Putamen (tissue), 1 donor: ENCODE data around the gene ARAP2.

Experiments
- DNase-seq: peaks from one replicate; pipeline ENCODE4 v3.0.0-alpha.2; 2016; ENCODE audit warnings: low spot score

The ARAP2 gene, protein sequence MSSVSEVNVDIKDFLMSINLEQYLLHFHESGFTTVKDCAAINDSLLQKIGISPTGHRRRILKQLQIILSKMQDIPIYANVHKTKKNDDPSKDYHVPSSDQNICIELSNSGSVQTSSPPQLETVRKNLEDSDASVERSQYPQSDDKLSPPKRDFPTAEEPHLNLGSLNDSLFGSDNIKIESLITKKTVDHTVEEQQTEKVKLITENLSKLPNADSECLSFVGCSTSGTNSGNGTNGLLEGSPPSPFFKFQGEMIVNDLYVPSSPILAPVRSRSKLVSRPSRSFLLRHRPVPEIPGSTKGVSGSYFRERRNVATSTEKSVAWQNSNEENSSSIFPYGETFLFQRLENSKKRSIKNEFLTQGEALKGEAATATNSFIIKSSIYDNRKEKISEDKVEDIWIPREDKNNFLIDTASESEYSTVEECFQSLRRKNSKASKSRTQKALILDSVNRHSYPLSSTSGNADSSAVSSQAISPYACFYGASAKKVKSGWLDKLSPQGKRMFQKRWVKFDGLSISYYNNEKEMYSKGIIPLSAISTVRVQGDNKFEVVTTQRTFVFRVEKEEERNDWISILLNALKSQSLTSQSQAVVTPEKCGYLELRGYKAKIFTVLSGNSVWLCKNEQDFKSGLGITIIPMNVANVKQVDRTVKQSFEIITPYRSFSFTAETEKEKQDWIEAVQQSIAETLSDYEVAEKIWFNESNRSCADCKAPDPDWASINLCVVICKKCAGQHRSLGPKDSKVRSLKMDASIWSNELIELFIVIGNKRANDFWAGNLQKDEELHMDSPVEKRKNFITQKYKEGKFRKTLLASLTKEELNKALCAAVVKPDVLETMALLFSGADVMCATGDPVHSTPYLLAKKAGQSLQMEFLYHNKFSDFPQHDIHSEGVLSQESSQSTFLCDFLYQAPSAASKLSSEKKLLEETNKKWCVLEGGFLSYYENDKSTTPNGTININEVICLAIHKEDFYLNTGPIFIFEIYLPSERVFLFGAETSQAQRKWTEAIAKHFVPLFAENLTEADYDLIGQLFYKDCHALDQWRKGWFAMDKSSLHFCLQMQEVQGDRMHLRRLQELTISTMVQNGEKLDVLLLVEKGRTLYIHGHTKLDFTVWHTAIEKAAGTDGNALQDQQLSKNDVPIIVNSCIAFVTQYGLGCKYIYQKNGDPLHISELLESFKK (N-terminal part only)

DNA sequence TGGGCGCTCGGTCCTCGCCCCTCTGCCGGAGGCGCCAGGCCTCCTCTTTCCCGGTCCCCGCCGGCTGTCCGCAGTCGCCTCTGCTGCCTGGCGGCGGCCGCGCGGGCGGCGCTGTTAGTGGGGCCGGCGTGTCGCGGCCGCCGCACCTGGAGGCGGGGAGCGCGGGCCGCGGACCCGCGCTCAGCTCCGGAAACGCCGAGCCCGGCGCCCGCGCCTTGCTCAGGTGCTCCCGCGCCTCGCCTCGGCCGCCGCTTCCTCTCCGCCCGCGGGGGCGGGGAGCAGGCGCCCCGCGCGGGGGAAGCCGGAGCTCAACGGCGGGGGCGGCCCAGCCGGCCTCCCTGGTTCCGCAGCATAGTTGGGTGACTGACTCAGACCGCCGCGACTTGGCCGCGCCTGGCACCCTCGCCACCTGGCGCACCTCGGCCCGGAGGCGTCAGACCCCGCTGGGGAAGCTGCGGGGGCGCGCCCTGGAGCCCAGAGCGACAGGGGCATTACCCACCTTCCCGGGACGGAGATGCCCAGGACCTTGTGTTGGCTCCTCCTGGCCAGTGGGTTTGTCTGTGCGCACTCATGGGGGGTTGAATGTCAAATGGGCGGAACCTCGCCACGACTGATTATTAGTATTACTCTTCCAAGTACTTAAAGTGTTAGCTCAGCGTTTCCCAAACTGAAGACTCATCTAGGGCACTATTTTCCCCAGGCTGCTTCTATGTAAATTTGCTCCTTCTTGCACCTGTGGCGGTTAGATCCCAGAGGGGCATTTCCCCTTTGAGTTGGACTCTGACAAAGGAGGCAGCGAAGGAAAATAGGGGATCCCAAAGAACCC is at the start of gene ARAP2:
Gene ARAP2, minus strand, starts transcription at position 258 of the 826 bp plus-strand sequence. CDS start 15,028 bp downstream, outside the sequence.
- DNase-seq, result peak; percentile 71

DNA sequence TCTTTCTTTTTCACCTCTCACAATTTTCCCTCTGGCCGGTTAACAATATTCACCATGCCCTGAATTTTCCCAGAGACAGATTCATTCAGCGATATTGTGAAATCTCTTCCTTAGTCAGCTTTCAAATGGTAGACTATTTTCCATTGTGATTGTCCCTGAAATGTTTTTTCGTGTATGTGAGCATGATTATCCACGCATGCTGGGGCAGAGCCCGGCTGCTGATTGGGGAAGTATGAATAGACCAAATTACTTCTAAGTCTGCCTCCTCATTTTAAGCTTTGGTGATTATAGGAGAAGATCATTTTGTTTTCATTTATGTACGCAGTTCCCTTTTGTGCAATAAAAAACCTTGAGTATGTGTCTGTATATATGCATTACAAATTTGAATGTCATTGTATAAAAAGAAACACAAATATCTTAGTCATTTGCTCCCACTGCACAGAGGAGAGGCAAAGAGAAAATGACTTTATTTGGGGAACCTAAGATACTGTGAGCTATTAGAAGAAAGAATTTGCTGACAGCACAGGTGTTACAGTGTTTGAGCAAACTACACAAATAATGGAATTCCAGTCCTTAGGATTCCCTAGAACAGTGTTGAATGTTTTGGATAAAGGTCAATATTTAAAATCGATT is 48.4 kb upstream of the ARAP2 start:
- no peak for DNase-seq

DNA sequence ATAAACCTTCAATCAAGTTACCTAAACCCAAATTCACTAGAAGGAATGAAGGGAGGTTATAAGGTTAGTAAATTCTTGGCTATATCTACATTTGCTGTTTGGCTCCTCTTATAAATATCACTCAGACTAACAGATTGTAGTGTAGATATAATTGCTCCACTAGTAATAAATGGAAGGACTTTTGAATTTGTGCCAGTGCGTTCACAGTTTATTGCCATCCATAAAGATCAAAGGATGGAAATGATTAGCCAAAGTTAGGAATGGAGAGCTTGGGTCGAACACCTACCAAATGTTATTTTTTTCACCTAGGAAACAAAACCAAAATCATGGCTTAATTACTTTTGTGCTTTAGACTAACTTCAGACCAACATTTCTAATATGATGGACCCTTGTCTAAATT is 46.3 kb upstream of the ARAP2 start:
- DNase-seq, result no peak

DNA sequence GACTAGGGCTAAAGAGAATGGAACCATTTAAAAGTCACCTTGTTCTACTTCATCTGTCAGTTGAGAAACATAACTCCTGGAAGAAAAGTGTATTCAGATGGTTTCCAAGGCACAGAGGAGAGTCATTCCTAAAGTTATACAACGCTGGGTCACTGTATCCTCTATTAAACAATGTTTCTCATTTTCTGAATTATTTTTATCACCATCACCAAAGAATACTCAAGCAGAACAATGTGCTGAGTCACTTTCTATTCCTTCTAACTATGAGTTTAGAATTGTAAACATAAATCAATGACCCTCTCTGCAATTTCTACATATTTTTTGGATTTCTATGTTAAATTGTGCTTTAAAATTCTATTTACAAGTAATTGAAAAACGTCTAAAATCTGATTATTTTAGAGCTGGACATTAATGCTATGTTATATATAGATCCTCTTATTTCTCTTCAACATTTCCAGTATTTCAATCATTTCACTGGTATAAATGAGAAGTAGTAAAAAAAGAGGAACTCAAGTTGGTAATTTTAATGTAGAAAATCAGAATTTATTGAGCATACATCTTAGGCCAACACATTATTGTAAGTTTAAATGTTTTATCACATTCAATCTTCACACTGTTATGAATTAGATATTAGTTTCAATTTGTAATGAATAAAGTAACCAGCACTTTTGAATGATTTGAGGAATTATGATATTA is 44.6 kb upstream of the ARAP2 start:
- DNase-seq, result no peak

DNA sequence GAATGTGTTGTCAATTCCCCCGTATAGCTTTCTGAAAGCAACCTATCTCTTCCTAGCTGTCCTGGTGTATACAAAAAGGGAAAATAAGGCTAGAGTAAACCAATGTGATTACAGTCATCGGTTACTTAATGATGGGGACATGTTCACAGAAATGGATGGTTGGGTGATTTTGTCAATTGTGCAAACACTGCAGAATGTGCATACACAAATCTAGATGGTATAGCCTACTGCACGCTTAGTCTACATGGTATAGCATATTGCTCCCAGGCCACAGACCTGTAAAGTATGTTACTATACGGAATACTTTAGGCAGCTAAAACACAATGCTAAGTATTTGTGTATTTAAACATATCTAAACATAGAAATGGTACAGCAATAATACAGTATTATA is 42.2 kb upstream of the ARAP2 start:
- no peak for DNase-seq

DNA sequence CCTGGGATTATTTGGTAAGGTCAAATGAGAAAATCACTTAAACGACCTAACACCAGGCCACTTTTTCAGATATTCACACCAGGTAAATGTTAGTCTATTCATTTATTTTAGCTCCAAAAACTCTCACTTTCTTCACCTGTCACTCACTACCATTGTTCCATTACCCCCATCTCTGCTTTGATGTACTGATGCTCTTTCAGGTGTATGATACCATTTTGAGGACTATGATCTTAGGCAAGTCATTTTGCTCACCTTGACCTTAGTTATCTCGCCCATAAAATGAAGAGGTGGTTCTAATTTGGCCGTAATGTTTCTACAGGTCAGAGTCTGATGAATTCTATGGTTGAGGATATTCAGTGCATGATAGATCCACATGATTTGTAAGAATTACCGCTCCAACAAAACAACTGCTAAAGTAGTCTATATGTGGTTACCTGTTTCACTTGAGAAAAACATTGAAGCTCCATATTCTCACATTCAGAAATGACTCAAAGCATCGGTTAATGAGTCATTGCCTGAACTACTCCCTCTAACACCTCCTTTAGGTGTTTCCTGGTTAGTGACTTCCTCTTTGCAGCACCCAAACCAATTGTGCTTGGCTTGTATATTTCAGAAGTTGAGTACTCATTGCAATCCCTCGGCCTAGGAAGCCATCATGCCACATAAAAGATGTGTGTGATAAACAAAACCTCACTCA is 41.6 kb upstream of the ARAP2 start:
- no peak for DNase-seq

DNA sequence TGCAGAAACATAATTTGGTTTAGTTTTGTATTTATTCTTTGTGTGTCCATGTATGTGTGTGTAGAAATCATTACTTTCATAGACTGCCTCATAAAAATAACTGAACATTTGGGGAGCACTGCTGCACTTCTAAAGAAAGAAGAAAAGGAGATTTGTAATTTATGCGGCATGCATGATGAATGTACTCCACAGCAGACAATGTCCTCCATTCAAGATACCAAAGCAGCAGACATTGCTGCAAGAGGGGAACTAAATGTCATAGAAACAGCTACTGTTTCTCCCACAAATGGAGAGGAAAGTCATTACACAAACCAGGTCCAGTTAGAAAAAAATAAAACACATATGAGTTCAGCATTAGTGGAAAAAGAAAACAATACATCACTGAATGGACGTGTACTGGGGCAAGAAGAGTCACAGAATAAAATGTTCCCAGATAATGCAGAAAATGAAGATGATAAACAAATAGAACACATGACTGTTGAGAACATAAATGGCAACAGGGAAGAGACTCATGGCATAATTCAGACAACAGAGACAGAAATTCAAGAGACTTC is 39.7 kb upstream of the ARAP2 start:
- peak; percentile 87 for DNase-seq

DNA sequence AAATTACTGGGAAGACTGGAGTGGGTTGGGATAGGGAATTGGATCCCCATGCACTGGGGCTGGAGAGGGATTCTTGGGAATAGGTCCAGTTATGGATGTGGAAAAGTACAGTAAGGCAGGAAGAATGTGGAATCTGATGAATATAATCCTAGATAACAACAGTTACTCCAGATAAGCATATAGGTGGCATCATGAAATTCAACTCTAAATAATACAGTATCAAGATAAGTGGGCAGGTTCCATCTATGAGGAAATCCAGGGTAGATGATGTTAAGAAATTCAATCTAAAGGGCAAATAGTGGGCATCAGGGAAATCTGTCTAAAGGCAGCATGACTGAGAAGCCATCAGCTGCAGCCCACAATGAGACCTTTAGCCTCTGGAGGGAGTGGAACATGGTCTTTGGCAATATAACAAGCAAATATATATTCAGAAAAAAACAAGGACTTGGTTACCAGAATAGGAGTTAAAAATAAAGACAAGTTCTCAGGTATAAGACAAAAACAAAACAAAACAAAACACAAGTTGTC is 38.3 kb upstream of the ARAP2 start:
- DNase-seq, result no peak

DNA sequence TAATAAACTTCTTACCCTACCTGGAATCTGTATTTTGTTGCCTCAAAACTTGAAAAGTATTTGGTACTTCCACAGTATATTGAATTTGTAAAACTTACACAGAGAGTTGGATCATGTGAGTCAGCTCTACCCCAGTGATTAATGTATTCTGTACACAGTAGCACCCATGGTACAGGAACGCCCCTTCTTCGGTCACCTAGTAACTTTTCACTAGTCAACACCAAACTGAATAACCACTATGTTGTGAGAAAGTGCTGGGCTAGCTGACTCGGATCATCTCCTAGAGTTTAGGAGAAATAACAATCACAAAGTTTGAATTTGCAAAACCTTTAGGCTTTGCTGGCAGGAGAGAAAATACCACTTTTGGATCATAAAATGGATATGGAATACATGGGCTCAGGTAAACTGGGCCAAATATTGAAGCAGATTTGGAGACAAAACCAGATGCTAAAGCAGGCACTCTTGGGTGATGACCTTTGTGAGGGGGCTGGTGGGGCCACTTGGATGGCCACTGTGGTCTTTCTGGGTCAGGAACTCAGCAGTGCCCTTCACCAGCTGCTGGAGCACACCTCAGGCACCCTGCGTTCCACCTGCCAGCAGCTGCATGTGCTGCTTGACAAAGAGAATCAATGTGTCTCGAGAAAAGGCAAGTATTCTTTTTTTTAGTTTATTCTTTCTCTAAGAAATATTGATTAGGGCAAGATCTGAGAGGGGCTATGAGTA is 37.2 kb upstream of the ARAP2 start, which contains the start of gene DTHD1:
Gene DTHD1, plus strand, starts transcription at position 233 of the 723 bp plus-strand sequence. Its CDS starts 143 bp downstream, at position 376.
- no peak for DNase-seq

DNA sequence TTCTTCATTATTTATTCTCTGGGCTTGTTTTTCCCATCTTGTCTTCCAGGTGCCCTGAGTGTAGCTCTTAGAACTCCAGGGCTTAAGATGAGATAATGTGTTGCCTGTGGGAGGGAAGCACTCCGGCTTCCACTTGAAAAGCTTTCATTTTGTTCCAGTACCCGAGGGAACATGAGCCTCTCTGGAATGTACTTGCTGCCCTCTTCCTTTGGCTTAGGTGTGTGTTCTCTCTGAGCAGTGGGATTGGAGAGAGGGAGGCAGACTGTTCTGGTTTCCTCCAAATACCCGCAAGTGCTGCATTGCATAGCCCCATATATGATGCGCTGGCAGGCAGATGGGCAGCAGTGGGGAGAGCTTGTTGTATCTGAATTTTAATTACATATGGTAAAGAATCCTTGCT is 36.2 kb upstream of the ARAP2 start:
- DNase-seq, result no peak

DNA sequence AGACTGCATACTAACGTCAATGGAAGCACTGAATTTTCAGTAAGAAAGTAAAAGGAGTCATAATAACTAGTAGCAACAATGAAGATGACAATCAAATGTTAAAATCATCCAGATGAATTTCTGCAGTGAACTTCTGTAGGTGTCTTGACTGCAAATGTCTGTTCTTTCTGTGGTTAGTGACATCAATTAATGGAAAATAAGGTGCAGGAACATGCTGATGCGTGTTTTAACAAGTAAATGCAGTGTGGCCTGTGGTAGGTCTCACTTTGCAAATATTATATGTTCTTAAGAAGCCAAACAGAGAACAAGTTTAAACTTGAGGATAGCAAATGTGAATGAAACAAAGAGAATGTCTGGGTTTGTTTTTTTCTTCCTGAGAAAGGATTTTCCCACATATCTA is 34.5 kb upstream of the ARAP2 start:
- peak; percentile 63 for DNase-seq

DNA sequence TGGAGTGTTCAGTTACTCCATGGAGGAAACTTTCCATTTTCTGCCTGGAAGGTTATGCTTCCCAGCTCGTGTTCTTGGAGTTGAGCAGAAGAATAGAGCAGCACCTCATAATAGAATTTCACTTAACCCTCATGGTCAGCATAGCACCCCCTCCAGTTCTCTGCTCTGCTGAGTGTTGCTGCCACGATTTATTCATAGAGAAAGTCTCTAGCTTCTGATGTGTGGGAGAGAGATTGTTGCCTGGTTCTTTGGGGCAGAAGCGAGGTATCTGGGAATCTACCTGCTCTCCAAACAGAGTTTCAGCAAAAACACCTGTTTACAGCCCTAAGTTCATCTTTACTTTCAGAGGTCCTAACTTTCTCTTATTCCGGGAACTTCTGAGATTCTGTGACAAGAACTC is 33.2 kb upstream of the ARAP2 start:
- DNase-seq, result no peak

DNA sequence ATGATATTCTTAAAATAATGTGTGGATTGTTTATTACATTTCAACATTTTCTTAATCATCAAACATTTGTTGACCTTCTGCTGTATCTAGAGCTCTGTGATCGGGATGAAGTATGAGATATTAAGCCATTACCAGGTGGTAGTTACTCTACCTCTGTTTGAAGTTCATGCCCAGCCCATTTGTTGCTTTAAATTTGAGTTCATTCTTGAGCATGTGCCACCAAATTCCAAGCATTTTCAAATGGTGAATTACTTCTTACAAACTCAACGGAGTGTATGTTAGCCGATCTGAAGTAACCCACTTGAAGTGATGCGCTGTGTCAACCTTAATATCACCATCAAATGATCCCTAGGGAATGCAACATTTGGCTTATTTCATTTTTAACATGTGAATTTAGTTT is 29.8 kb upstream of the ARAP2 start:
- no peak for DNase-seq

DNA sequence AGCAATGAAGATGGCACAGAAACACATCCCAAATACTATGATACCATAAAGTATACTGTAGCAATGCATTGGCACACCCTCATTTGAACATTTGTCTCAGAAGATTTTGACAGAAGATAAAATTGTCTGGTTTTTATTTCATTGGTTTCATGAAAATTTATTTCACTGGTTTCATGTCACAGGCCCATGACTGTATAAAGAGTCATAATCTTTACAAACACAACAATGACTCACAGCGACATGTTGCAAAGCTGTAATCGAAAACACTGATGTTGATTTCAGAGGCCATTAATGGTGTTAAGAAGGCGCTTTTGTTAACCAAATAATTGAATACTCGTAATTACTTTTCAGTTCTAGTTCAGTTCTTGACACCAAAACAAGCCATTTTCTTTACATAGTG is 29.0 kb upstream of the ARAP2 start:
- no peak for DNase-seq

DNA sequence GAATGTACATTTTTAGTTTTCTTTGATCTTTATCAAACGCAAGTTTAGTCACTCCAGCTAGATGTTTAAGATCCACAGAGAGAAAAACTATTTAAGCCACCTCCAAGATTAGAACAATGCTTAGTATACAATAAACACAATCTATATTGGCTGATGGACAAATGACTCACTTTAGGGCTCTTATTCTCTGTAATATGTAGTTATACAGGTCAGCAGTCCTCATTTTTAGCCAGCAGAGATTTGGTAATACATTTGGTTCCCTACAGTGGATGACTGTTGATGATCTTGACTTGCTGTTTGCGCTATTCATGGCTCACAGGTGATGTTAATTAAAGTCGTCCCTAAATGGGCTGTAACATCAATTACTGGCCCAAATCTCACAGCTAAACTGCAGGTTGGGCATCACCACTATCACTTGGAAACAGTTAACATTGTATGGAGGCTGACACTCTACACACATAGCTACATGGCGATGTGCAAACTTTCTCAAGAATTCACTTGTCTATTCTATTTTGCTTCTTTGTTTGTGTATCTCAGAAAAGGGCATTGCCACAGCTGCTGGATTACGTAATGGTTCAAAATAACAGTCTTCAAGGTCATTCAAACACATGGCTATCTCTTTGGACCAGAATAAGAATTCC is 25.3 kb upstream of the ARAP2 start:
- DNase-seq, result no peak

DNA sequence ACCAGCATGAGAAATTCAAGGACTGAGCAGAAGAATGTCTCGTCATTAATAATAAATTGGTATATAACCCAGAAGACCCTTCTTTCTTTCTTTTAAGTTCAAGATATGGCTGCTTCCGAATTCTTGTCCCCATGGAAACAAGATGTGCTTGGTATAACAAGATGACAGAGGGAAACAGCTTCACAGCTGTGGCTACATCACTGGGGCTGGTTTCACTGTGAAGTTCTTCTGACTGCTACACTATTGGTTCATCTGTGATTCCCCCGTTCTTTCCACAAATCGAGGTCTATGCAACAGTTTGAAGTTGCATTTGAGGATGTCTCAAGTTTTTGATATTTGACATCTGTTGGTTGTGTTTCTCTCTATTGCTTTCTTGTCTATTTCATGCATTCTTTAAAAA is 24.8 kb upstream of the ARAP2 start:
- DNase-seq, result peak; percentile 71

DNA sequence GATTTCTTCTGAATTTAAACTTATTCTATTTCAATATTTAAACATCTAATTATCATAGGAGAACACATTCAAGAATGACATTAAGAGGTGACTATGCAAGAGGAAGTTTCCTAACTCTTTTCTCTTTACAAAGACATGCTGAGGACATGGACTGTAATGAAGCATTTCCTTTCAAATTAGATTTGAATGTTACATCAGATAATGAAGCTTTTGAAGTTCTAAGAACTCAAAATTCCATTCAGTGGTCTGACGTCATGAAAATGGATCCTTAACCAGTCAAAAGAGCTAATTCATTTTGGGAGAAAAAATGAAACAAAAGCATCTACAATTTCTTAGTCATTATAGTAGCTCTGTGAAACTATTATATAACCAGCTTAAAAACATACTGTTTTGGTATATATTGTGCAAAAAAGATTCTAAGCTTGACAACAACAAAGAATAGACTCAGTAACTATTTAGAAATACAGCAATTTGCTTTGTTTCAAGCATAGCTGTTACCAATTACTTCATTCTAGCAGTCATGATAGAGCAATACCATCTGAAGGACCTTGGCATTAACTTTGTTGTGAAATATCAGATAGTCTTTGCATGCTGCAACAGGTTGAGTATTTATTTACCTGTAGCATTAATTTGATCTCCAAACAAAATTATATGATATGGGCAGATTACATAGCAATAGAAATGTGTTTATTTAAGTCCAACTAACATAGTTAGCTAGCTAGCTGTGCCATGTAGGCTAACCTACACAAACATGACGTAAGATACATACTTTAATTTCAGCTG is 23.4 kb upstream of the ARAP2 start:
- no peak for DNase-seq
